ENCODE measurements around the gene ZNF317.

ZNF317 gene

DNA sequence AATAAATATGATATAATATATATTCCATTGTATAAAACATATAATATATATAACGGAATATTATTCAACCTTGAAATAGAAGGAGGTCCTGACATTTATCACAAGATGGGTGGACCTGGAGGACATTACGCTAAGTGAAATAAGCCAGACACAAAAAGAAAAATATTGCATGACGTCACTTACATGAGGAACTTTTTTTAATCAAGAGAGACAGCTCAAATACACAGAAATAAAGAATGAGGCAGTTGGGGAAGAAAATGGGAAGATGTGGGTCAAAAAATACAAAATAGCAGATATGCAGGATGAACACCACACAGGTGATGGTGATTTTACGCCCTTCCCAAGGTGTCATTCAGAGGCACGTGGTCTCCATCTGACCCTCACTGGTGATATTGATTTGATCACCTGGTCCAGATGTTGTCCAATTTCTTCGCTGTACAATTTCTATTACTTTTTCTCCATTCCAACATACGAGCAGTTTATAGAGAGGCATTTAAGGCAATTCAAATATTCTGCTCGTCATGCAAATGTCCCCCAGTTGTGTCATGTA lies 513 bp upstream of the ZNF317 start:
- Histone ChIP-seq H3K4me1 (ENCODE audit: insufficient read depth, low read length, severe bottlenecking) (peaks cover 19% of the 10 kb centered on the region), H3K27ac (ENCODE audit: low read depth, low read length, poor library complexity, severe bottlenecking) (peak overlapping the region; percentile 43), H3K9me2 (ENCODE audit: low read depth, low read length) (no peaks in the 10 kb centered on the region), H3K9me3 (ENCODE audit: low read length) (peaks cover 10% of the 10 kb centered on the region), H3K9ac (ENCODE audit: low read length) (peak overlapping the region; percentile 95), H4K20me1 (ENCODE audit: insufficient read depth, low read length) (no peaks in the 10 kb centered on the region), H3K27me3 (ENCODE audit: insufficient read depth, low read length) (no peaks in the 10 kb centered on the region), H3K36me3 (ENCODE audit: insufficient read depth, low read length) (peaks cover 26% of the 10 kb centered on the region), H2AFZ (ENCODE audit: low read length) (peak overlapping the region; percentile 73), H3K4me2 (ENCODE audit: low read length) (peak overlapping the region; percentile 90), H3K4me3 (ENCODE audit: low read depth, low read length, poor library complexity, severe bottlenecking) (peak overlapping the region; percentile 97), H3K79me2 (ENCODE audit: insufficient read depth, low read length) (peaks cover 43% of the 10 kb centered on the region), H3F3A (ENCODE audit: insufficient read depth, low read length) (no peaks in the 10 kb centered on the region)
- TF ChIP-seq EZH2 (IDR thresholded peaks at IDR 0.05; ENCODE audit: borderline replicate concordance, low read length), result no peak

DNA sequence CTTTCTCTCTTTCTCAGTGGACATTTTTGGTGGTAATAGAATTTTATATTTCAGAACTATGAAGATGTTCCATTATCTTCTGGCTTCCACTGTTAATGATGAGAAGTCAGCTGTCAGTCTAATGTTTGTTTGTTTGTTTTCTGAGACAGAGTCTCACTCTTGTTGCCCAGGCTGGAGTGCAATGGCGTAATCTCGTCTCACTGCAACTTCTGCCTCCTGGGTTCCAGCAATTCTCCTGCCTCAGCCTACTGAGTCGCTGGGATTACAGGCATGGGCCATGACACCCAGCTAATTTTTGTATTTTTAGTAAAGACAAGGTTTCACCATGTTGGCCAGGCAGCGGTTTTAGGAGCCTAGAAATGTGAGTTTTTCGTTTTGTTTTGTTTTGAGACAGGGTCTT lies 4.7 kb downstream of the ZNF317 start:
- H3K27ac ChIP-seq (ENCODE audit: low read depth, low read length, poor library complexity, severe bottlenecking), result no peak overlapping the region
- TF ChIP-seq, protein P1, sequence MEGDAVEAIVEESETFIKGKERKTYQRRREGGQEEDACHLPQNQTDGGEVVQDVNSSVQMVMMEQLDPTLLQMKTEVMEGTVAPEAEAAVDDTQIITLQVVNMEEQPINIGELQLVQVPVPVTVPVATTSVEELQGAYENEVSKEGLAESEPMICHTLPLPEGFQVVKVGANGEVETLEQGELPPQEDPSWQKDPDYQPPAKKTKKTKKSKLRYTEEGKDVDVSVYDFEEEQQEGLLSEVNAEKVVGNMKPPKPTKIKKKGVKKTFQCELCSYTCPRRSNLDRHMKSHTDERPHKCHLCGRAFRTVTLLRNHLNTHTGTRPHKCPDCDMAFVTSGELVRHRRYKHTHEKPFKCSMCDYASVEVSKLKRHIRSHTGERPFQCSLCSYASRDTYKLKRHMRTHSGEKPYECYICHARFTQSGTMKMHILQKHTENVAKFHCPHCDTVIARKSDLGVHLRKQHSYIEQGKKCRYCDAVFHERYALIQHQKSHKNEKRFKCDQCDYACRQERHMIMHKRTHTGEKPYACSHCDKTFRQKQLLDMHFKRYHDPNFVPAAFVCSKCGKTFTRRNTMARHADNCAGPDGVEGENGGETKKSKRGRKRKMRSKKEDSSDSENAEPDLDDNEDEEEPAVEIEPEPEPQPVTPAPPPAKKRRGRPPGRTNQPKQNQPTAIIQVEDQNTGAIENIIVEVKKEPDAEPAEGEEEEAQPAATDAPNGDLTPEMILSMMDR (IDR thresholded peaks at IDR 0.05; ENCODE audit: low read length), result no peak
- TF ChIP-seq EZH2 (IDR thresholded peaks at IDR 0.05; ENCODE audit: borderline replicate concordance, low read length), result no peak
- peaks cover 94% of the 10 kb centered on the region for H3K79me2 ChIP-seq (ENCODE audit: insufficient read depth, low read length)
- H3K4me1 ChIP-seq (ENCODE audit: insufficient read depth, low read length, severe bottlenecking), result peaks cover 10% of the 10 kb centered on the region
- no peak overlapping the region for H3K4me3 ChIP-seq (ENCODE audit: low read depth, low read length, poor library complexity, severe bottlenecking)
- peaks cover 74% of the 10 kb centered on the region for H3K36me3 ChIP-seq (ENCODE audit: insufficient read depth, low read length)
- no peaks in the 10 kb centered on the region for H3K9me2 ChIP-seq (ENCODE audit: low read depth, low read length)
- H2AFZ ChIP-seq (ENCODE audit: low read length), result no peak overlapping the region
- no peaks in the 10 kb centered on the region for H3F3A ChIP-seq (ENCODE audit: insufficient read depth, low read length)
- no peaks in the 10 kb centered on the region for H3K27me3 ChIP-seq (ENCODE audit: insufficient read depth, low read length)
- no peaks in the 10 kb centered on the region for H4K20me1 ChIP-seq (ENCODE audit: insufficient read depth, low read length)
- peaks cover 36% of the 10 kb centered on the region for H3K9me3 ChIP-seq (ENCODE audit: low read length)
- H3K9ac ChIP-seq (ENCODE audit: low read length), result no peak overlapping the region
- no peak overlapping the region for H3K4me2 ChIP-seq (ENCODE audit: low read length)

DNA sequence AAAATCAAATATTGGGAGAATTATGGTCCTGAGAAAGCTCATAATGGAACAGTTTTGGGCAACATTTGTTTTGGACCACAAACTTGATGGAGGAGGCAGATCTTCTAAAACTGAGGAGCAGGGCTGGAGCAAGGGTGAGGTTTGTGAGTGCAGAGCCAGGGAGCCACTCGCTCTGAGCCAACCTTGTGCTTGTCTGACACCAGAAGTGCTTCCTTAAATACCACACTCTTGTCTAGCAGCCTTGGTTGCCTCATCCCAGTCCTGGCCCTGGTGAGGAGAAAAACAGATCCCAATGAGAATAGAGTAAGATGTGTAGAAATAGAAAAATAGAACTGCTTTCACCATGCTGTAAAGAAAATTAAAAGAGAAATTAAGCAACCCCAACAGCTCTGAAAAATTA lies 6.7 kb downstream of the ZNF317 start:
- TF ChIP-seq EZH2 (IDR thresholded peaks at IDR 0.05; ENCODE audit: borderline replicate concordance, low read length), result no peak
- TF ChIP-seq, protein P1 (IDR thresholded peaks at IDR 0.05; ENCODE audit: low read length), result no peak
- Histone ChIP-seq H4K20me1 (ENCODE audit: insufficient read depth, low read length) (no peaks in the 10 kb centered on the region), H3K4me2 (ENCODE audit: low read length) (no peak overlapping the region), H3K27me3 (ENCODE audit: insufficient read depth, low read length) (no peaks in the 10 kb centered on the region), H3K27ac (ENCODE audit: low read depth, low read length, poor library complexity, severe bottlenecking) (no peak overlapping the region), H3K9me3 (ENCODE audit: low read length) (peaks cover 40% of the 10 kb centered on the region), H3K9me2 (ENCODE audit: low read depth, low read length) (no peaks in the 10 kb centered on the region), H3K4me3 (ENCODE audit: low read depth, low read length, poor library complexity, severe bottlenecking) (no peak overlapping the region), H2AFZ (ENCODE audit: low read length) (no peak overlapping the region), H3F3A (ENCODE audit: insufficient read depth, low read length) (no peaks in the 10 kb centered on the region), H3K4me1 (ENCODE audit: insufficient read depth, low read length, severe bottlenecking) (peaks cover under 1% of the 10 kb centered on the region), H3K9ac (ENCODE audit: low read length) (no peak overlapping the region), H3K79me2 (ENCODE audit: insufficient read depth, low read length) (peaks cover 96% of the 10 kb centered on the region), H3K36me3 (ENCODE audit: insufficient read depth, low read length) (peaks cover 82% of the 10 kb centered on the region)

DNA sequence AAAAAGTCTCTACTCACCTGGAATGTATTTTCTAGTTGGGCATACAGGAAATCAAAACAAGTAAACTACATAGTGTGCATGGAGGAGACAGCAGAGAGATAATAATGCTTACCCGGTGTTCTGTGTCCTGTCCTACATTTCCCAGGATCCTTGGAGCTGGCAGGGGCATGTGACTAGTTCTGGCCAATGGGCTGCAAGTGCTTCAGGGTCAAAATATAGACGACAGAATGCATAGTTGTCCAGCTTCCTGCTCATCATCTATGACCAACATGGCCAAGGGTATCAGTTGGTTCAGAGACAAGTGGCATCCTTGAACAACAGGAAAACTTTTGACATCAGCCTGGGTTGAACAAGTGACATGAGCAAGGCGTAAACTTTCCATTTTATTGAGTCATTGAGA lies 8.5 kb downstream of the ZNF317 start:
- Histone ChIP-seq H3K9me3 (ENCODE audit: low read length) (peaks cover 32% of the 10 kb centered on the region), H3F3A (ENCODE audit: insufficient read depth, low read length) (no peaks in the 10 kb centered on the region), H3K27ac (ENCODE audit: low read depth, low read length, poor library complexity, severe bottlenecking) (no peak overlapping the region), H3K27me3 (ENCODE audit: insufficient read depth, low read length) (no peaks in the 10 kb centered on the region), H2AFZ (ENCODE audit: low read length) (no peak overlapping the region), H3K4me2 (ENCODE audit: low read length) (no peak overlapping the region), H3K9ac (ENCODE audit: low read length) (no peak overlapping the region), H4K20me1 (ENCODE audit: insufficient read depth, low read length) (no peaks in the 10 kb centered on the region), H3K9me2 (ENCODE audit: low read depth, low read length) (no peaks in the 10 kb centered on the region), H3K36me3 (ENCODE audit: insufficient read depth, low read length) (peaks cover 89% of the 10 kb centered on the region), H3K79me2 (ENCODE audit: insufficient read depth, low read length) (peaks cover 94% of the 10 kb centered on the region), H3K4me1 (ENCODE audit: insufficient read depth, low read length, severe bottlenecking) (no peaks in the 10 kb centered on the region), H3K4me3 (ENCODE audit: low read depth, low read length, poor library complexity, severe bottlenecking) (no peak overlapping the region)
- TF ChIP-seq, protein P1 (IDR thresholded peaks at IDR 0.05; ENCODE audit: low read length), result no peak
- no peak for TF ChIP-seq EZH2 (IDR thresholded peaks at IDR 0.05; ENCODE audit: borderline replicate concordance, low read length)

Data from OCI-LY1 (cell line).